Stomach (tissue), 4 donors: ENCODE data around the gene CARMIL1.
A peak's percentile ranks its signal among the peaks of the same experiment; 100 is the strongest.

Experiments used
- POLR2A ChIP-seq, 4 donors: fragments of 450-650 bp; IDR thresholded peaks; one replicate each; pipeline ENCODE4 v1.6.1; 2016; ENCODE audit warnings: antibody characterized with exemption in 4 of 4, control low read depth in 2 of 4, mild to moderate bottlenecking in 1 of 4, moderate library complexity in 1 of 4
- POLR2AphosphoS5 ChIP-seq, 3 donors: sonication (generic); formaldehyde crosslinking; IDR thresholded peaks; one replicate each; pipeline ENCODE4 v1.6.1; 2016; ENCODE audit warnings: antibody characterized with exemption in 3 of 3
- TF ChIP-seq, protein P1 (sequence below), 7 experiments: fragments of 450-650 bp in 4 of 7; fragments of 200-600 bp in 3 of 7; sonication (generic) in 3 of 7; IDR thresholded peaks; one replicate each; pipeline ENCODE4 v1.5.1; 2016 to 2019; ENCODE audit warnings: antibody characterized with exemption in 7 of 7, control low read depth in 2 of 7, mild to moderate bottlenecking in 1 of 7

DNA sequence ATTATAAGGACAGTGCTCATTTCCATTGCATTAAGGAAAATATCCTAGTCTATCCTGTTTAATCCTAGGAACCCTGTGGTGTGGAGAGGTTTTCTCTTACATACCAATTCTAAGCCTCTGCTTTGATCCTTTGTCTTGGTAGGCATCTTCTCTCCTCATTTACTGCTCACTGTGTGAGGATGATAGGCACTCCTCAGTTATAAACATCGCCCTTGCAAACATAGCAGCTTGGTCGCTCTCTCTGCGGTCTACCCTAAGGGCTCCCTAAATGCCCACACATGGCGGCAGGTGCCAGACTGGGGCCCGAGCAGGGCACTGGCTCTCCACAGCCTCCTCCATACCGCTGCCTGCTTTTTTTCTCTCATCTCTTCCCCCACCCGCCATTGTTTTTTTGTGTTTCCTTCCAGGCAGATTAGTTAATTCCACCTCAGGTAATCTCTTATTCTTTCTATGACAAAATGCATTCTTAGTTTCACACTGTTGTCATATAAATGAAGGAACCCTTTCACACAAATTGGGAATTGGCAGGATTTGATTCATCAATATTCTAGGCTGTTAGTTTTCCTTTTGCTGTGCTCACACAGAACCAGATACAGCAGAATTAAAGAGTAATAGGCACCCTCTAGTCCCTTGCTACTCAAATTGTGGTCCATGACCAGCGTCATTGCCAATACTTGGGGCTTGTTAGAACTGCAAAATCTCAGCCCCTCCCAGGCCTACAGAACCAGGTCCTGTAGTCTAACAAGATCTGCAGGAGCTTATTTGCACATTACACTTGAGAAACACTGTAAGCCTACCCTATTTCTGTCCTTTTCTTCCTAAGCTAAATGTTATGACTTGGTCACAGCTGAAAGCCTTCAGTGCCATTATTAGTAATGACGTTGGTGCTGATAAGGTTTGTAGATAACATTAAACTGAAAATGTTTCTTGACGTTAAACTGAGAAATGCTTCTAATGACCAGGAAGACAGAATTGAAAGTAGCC, 36.3 kb downstream of the CARMIL1 start:
- TF ChIP-seq POLR2A (IDR thresholded peaks at IDR 0.05) (no peak), POLR2AphosphoS5 (IDR thresholded peaks at IDR 0.05) (peak in 1 of 3 donors; percentile 28)
- TF ChIP-seq, protein P1, sequence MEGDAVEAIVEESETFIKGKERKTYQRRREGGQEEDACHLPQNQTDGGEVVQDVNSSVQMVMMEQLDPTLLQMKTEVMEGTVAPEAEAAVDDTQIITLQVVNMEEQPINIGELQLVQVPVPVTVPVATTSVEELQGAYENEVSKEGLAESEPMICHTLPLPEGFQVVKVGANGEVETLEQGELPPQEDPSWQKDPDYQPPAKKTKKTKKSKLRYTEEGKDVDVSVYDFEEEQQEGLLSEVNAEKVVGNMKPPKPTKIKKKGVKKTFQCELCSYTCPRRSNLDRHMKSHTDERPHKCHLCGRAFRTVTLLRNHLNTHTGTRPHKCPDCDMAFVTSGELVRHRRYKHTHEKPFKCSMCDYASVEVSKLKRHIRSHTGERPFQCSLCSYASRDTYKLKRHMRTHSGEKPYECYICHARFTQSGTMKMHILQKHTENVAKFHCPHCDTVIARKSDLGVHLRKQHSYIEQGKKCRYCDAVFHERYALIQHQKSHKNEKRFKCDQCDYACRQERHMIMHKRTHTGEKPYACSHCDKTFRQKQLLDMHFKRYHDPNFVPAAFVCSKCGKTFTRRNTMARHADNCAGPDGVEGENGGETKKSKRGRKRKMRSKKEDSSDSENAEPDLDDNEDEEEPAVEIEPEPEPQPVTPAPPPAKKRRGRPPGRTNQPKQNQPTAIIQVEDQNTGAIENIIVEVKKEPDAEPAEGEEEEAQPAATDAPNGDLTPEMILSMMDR (IDR thresholded peaks at IDR 0.05), result no peak
